GM18951 (cell line): ENCODE data around the gene POP4.

Experiments
- POLR2A ChIP-seq: IDR thresholded peaks from 4 replicates; pipeline ENCODE4 v1.6.1; 2011; ENCODE audit warnings: mild to moderate bottlenecking; ENCODE audit not compliant: insufficient read length, insufficient read depth; ENCODE audit errors: extremely low read depth
- in situ Hi-C: fragments of 300-500 bp; cut with MboI; formaldehyde crosslinking; loops from one replicate; pipeline ENCODE4 v1.12.0; 2022; ENCODE audit warnings: low sequenced_read_pairs, mixed read lengths, inconsistent platforms; ENCODE audit not compliant: unreplicated experiment

Gene POP4

DNA sequence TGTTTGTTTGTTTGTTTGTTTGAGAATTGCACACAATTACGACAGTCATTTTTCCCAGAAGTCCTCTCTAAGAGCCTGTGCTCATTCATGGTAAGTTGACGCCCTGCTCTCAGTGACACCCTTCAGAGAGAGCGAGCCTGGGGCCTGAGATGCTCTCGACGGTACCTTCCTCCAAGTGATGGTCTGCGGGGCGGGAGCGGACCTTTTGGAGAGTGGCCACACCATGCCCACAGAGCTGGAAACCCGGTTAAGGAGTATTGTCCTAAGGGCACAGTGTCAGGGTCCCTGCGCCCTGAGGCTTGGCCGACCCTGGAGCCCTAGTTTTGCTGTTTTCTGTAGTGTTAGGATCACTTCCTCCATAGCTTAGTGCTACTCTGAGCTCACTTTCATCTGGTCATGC lies 3.6 kb downstream of the POP4 start:
- in situ Hi-C loops, result loop anchor here (10.0 kb wide), 1 partner anchor 95 kb away; no protein-coding TSS in a partner anchor

DNA sequence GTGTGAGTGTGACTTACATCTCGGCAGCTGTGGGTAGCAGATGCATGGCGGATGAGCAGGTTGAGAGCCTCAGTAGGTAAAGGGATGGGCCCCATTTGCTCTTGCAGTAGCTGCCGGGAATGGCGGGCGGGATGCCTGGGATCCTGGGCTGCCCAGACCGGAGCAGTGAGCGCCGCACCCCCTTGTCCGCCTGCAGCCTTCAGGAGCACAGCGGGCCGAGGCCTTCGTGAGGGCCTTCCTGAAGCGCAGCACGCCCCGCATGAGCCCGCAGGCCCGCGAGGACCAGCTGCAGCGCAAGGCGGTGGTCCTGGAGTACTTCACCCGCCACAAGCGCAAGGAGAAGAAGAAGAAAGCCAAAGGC lies 4.1 kb downstream of the POP4 start:
- TF ChIP-seq POLR2A, result no peak
- in situ Hi-C loops, result loop anchor here (10.0 kb wide), 1 partner anchor 95 kb away; no protein-coding TSS in a partner anchor

More for the DNA sequence above, 3.6 kb downstream of the POP4 start:
- no peak for TF ChIP-seq POLR2A

DNA sequence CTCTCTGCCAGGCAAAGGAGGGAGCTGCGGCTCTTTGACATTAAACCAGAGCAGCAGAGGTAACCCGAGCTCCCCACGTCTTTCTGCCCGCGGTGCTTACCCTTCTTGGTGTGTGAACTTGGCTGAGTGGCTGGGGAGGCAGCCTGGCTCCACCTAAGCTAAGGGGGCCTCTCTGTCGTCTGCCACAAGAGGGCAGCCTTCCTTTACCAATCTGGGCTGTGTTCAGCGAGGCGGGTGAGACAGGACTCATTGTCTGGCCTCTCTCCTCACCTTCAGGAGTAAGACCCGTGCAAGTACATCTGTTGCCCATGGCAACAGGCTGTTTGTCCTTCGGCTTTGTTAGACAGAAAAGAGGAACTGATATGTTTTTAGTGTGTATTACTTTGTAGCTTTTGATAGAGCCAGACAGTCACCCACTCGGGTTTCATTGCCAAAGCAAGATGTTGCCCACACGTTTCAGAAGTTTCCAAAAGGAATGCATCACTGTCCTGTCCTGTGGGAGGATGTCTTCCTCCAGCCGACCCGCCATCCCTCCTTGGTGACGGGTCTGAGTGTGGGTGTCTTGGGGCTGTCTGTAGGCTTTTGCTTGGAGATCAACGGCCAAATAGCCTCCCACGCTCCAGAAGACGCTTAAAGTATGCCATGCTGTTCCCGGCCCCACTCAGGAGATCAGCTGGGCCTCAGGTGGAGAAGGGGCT lies 4.6 kb downstream of the POP4 start:
- TF ChIP-seq POLR2A, result no peak
- in situ Hi-C loops, result loop anchor here (10.0 kb wide), 1 partner anchor 94 kb away; no protein-coding TSS in a partner anchor

DNA sequence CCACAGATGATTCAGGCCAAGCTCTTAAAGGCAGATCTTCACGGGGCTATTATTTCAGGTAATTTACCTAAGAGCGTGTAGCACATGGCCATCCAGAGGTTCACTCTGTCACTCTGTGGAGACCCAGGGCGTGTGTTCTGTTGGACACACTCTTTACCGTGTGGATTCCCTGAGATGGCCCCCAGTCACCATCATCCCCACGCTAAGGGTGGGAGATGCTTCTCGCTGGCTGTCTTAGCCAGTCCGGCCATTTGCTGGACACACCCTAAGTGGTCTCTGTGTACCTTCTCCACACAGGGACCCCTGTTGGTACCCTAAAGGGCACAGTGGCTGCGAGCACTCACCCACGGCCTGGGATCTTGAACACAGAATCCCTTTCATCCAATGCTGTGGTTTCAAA lies 6.0 kb downstream of the POP4 start:
- no peak for TF ChIP-seq POLR2A
- in situ Hi-C loops, result loop anchor here (10.0 kb wide), 1 partner anchor 93 kb away; no protein-coding TSS in a partner anchor

DNA sequence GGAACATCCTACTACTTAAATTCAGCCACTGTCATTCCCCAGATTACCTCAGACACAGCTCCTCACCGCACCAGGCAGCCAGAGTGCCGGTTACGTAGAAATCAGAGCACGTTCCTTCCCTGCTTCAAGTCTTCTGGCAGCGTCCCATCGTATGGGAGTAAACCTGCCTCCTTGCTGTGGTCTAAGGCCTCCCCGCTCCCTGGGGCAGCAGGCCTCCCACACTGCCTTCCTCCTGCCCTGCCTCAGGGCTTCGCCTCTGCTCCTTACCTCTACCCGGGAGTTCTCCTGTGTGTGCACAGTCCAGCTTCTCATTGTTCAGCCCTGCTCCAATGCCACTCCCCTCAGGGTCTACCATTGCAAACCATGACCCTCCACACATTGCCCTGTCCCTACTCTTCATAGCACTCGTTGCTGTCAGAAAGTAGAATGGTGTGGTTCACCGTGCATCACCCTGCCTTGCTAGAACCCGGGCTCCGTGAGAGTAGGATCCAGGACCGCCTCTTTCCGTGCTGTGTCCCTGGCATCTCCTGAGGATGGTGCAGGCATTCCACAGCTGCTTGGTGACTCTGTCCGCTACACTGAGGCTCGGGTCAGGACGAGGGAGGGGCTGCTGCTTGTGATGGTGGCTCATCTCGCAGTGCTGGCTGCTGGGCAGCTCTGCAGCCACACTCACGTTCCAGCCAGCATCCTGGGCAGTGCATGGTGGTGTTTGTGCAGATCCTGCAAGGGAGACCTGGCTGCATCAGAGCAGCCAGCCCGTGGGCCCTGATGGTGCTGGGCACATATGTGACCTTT lies 6.9 kb downstream of the POP4 start:
- TF ChIP-seq POLR2A, result no peak
- in situ Hi-C loops, result loop anchor here (10.0 kb wide), 1 partner anchor 92 kb away; no protein-coding TSS in a partner anchor

DNA sequence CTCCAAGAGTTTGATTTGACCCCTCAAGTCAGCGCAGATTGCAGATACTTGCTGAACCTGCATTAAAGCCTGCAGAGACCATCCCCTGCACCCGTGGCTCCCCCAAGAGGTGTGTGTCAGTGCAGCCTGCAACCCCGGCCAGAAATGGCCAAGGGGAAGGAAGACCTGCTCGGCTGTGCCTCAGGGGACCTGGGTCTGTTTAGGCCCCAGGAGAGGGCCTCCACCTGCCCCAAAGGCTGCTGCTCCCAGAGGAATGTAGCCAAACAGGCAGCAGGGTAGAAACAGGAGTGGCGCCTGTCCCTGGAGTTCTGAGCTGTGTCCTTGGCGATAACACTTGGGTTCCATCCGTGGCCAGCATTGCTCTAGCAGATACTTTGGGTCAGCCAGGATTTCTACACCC lies 8.0 kb downstream of the POP4 start:
- no peak for TF ChIP-seq POLR2A
- in situ Hi-C loops, result loop anchor here (10.0 kb wide), 1 partner anchor 91 kb away; no protein-coding TSS in a partner anchor

GRCh38 chr19:29614780-29615179 lies 8.7 kb downstream of the POP4 start:
- in situ Hi-C loops, result loop anchor here (10.0 kb wide), 1 partner anchor 90 kb away; no protein-coding TSS in a partner anchor
- no peak for TF ChIP-seq POLR2A

DNA sequence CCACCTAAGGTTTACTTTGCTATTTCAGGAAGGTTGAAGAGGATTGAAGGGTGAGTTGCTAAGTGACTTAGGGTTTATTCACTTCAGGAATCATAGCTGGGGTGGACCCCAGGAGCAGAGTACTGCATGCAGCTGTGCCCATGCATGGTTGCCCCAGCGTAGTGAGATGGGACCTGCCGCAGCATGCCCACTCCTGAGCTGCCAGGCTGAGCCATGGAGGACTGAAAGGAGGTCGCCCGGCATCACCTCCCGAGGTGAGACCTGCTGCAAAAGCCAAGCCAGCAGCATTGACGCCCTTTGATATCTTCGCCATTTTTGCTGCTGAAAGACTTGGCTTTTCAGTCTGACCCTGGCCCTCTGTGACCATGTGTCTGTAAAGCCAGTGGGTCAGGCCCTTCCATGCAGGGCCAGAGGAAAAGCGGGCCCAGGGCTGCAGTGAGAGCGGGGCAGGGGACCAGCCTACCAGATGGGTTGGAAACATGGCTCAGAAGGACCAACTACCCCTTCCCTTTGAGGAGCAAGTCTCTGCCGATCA lies 9.9 kb downstream of the POP4 start:
- in situ Hi-C loops, result loop anchor here (10.0 kb wide), 1 partner anchor 89 kb away; no protein-coding TSS in a partner anchor
- no peak for TF ChIP-seq POLR2A

DNA sequence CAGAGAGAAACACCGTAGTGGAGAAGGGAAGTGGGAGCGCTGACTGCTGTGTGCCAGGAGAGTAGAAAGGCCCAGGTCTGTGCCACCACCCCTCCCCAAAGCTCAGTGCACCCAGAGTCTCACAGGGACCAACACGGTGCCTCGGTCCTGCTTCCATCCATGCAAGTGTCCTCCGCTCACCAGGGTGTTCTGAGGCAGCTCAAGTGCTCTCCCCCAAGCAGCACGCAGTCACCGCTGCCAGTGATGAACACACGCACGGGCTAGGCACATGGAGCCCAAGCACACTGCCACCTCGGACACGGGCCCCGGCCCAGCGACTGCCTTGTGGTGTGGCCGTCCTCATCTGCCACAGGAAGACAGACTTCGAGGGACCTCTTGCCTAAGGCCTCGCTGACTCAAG lies 10.5 kb downstream of the POP4 start:
- in situ Hi-C loops, result loop anchor here (10.0 kb wide), 1 partner anchor 88 kb away; no protein-coding TSS in a partner anchor
- no peak for TF ChIP-seq POLR2A

- in situ Hi-C loops, result loop anchor here (10.0 kb wide), 1 partner anchor 87 kb away; no protein-coding TSS in a partner anchor
- TF ChIP-seq POLR2A, result no peak
Measured at GRCh38 chr19:29617366-29618266, 11.5 kb downstream of the POP4 start.

DNA sequence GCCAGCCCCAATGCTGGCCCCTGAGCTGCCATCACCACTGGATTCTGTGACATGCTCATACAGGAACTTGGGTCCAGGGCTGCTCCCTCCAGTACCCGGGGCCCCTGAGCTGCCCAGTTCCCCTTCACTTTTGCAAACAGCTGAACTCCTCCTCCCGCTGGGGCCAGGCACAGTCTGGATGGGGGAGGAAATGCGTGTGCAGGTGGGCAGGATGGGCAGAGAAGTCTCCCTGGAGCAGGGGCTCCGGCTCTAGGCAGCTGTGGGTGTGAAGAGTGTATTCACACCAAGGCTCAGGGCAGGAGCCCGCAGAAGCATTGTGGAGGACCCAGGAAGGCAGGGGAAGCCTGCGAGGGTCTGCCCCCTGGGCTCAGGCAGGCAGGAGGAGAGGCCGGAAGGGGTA lies 12.4 kb downstream of the POP4 start:
- in situ Hi-C loops, result loop anchor here (10.0 kb wide), 1 partner anchor 86 kb away; no protein-coding TSS in a partner anchor
- no peak for TF ChIP-seq POLR2A

- in situ Hi-C loops, result loop anchor here (10.0 kb wide), 1 partner anchor 86 kb away; no protein-coding TSS in a partner anchor
- TF ChIP-seq POLR2A, result no peak
Measured at GRCh38 chr19:29618871-29619270, 12.8 kb downstream of the POP4 start.
